OCI-LY7 (cell line): ENCODE measurements around the gene AKAP11.

Source experiments
- EZH2phosphoT487 ChIP-seq: fragments of 200-600 bp; sonication (generic); IDR thresholded peaks from 2 replicates; pipeline ENCODE4 v1.6.1; 2018; ENCODE audit warnings: low read depth, borderline replicate concordance, mild to moderate bottlenecking, mixed run types, antibody characterized with exemption, low read length, moderate library complexity, mixed read lengths
- TF ChIP-seq, protein P1 (sequence below): fragments of 200-600 bp; sonication (generic); conservative IDR thresholded peaks from 2 replicates; pipeline ENCODE4 v1.5.1; 2014; ENCODE audit warnings: mild to moderate bottlenecking, antibody characterized with exemption, low read length, moderate library complexity, mixed read lengths

- TF ChIP-seq, protein P1, sequence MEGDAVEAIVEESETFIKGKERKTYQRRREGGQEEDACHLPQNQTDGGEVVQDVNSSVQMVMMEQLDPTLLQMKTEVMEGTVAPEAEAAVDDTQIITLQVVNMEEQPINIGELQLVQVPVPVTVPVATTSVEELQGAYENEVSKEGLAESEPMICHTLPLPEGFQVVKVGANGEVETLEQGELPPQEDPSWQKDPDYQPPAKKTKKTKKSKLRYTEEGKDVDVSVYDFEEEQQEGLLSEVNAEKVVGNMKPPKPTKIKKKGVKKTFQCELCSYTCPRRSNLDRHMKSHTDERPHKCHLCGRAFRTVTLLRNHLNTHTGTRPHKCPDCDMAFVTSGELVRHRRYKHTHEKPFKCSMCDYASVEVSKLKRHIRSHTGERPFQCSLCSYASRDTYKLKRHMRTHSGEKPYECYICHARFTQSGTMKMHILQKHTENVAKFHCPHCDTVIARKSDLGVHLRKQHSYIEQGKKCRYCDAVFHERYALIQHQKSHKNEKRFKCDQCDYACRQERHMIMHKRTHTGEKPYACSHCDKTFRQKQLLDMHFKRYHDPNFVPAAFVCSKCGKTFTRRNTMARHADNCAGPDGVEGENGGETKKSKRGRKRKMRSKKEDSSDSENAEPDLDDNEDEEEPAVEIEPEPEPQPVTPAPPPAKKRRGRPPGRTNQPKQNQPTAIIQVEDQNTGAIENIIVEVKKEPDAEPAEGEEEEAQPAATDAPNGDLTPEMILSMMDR, result no peak
- TF ChIP-seq EZH2phosphoT487, result no peak
These were observed 3.6 kb downstream of the AKAP11 start for GRCh38 chr13:42275506-42275905.
